DMS114 treated with DMSO at 0.1 percent for 48 hours (cell line): ENCODE results near the gene VWF.

Experiments used
- DNase-seq: peaks from one replicate; lab custom pipeline; 2025; ENCODE audit not compliant: unreplicated experiment; lab: John Stamatoyannopoulos, UW

The VWF gene

GRCh38 chr12:5997260-5997659 lies 127.2 kb downstream of the VWF start:
- DNase-seq, result no peak

GRCh38 chr12:5996459-5996858 lies 128.0 kb downstream of the VWF start:
- no peak for DNase-seq

- no peak for DNase-seq
These were observed 134.8 kb downstream of the VWF start for GRCh38 chr12:5989621-5990020.

GRCh38 chr12:5988659-5989116 lies 135.8 kb downstream of the VWF start:
- peak; percentile 62 for DNase-seq

GRCh38 chr12:5988088-5988487 lies 136.4 kb downstream of the VWF start:
- no peak for DNase-seq

GRCh38 chr12:5987573-5987972 lies 136.9 kb downstream of the VWF start:
- DNase-seq, result no peak

GRCh38 chr12:5985471-5985870 lies 139.0 kb downstream of the VWF start:
- DNase-seq, result no peak

- no peak for DNase-seq
These were observed 139.6 kb downstream of the VWF start for GRCh38 chr12:5984873-5985272.

GRCh38 chr12:5982106-5982505 lies 142.4 kb downstream of the VWF start:
- DNase-seq, result no peak

- DNase-seq, result no peak
These were observed 146.9 kb downstream of the VWF start for GRCh38 chr12:5977556-5977955.

GRCh38 chr12:5976711-5977110 lies 147.8 kb downstream of the VWF start:
- DNase-seq, result no peak

- DNase-seq, result no peak
These were observed 148.3 kb downstream of the VWF start for GRCh38 chr12:5976196-5976595.

- no peak for DNase-seq
These were observed 150.9 kb downstream of the VWF start for GRCh38 chr12:5973461-5974115.

GRCh38 chr12:5972387-5972786 lies 152.1 kb downstream of the VWF start:
- no peak for DNase-seq

GRCh38 chr12:5971194-5971850 lies 153.1 kb downstream of the VWF start:
- no peak for DNase-seq

GRCh38 chr12:5969974-5970690 lies 154.3 kb downstream of the VWF start:
- DNase-seq, result no peak

- DNase-seq, result no peak
These were observed 155.1 kb downstream of the VWF start for GRCh38 chr12:5969156-5969973.

GRCh38 chr12:5967645-5968415 lies 156.6 kb downstream of the VWF start:
- DNase-seq, result no peak

- DNase-seq, result no peak
These were observed 157.9 kb downstream of the VWF start for GRCh38 chr12:5966486-5967095.

- peak; percentile 46 for DNase-seq
These were observed 158.5 kb downstream of the VWF start for GRCh38 chr12:5965950-5966383.
